GM23338 (cell line): ENCODE results near the gene TNNI3K.

Experiments
- CREB1 ChIP-seq: fragments of 250-450 bp; sonication (Bioruptor Pico); IDR thresholded peaks from 2 replicates; pipeline ENCODE4 v1.5.0; 2020; ENCODE audit warnings: low read depth, mild to moderate bottlenecking, moderate library complexity
- CTCF ChIP-seq, 2 experiments: fragments of 200-600 bp in 1 of 2; sonication (generic) in 1 of 2; conservative IDR thresholded peaks; 2 replicates each; pipeline versions ENCODE4 v1.5.1 to v1.6.1; 2016 to 2017; ENCODE audit warnings: antibody characterized with exemption in 2 of 2, low read depth in 2 of 2, mild to moderate bottlenecking in 2 of 2, moderate library complexity in 1 of 2
- EZH2 ChIP-seq: fragments of 200-600 bp; sonication (generic); IDR thresholded peaks from one replicate; pipeline ENCODE4 v1.8.0; 2017; ENCODE audit warnings: antibody characterized with exemption, mild to moderate bottlenecking, low read depth; ENCODE audit not compliant: unreplicated experiment
- EZH2phosphoT487 ChIP-seq: fragments of 200-600 bp; sonication (generic); IDR thresholded peaks from one replicate; pipeline ENCODE4 v1.8.1; 2018; ENCODE audit warnings: antibody characterized with exemption; ENCODE audit not compliant: unreplicated experiment
- JUNB ChIP-seq: IDR thresholded peaks from one replicate; pipeline ENCODE4 v1.6.1; 2016; ENCODE audit warnings: antibody characterized with exemption; ENCODE audit not compliant: unreplicated experiment
- POLR2AphosphoS5 ChIP-seq: IDR thresholded peaks from 2 replicates; pipeline ENCODE4 v1.6.1; 2016; ENCODE audit warnings: antibody characterized with exemption, low read depth
- ZNF114 ChIP-seq: fragments of 250-450 bp; sonication (Bioruptor Pico); IDR thresholded peaks from 2 replicates; pipeline ENCODE4 v1.5.0; 2020; ENCODE audit warnings: mild to moderate bottlenecking, moderate library complexity
- TF ChIP-seq, protein P1 (sequence below): IDR thresholded peaks from one replicate; pipeline ENCODE4 v1.6.1; 2018; ENCODE audit warnings: antibody characterized with exemption; ENCODE audit not compliant: unreplicated experiment

- TF ChIP-seq CTCF (conservative IDR thresholded peaks at IDR 0.05; ENCODE audit: low read depth in 2 of 2): no peak
- TF ChIP-seq, protein P1, sequence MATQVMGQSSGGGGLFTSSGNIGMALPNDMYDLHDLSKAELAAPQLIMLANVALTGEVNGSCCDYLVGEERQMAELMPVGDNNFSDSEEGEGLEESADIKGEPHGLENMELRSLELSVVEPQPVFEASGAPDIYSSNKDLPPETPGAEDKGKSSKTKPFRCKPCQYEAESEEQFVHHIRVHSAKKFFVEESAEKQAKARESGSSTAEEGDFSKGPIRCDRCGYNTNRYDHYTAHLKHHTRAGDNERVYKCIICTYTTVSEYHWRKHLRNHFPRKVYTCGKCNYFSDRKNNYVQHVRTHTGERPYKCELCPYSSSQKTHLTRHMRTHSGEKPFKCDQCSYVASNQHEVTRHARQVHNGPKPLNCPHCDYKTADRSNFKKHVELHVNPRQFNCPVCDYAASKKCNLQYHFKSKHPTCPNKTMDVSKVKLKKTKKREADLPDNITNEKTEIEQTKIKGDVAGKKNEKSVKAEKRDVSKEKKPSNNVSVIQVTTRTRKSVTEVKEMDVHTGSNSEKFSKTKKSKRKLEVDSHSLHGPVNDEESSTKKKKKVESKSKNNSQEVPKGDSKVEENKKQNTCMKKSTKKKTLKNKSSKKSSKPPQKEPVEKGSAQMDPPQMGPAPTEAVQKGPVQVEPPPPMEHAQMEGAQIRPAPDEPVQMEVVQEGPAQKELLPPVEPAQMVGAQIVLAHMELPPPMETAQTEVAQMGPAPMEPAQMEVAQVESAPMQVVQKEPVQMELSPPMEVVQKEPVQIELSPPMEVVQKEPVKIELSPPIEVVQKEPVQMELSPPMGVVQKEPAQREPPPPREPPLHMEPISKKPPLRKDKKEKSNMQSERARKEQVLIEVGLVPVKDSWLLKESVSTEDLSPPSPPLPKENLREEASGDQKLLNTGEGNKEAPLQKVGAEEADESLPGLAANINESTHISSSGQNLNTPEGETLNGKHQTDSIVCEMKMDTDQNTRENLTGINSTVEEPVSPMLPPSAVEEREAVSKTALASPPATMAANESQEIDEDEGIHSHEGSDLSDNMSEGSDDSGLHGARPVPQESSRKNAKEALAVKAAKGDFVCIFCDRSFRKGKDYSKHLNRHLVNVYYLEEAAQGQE: no peak
- no peak for TF ChIP-seq ZNF114
- no peak for TF ChIP-seq CREB1 (CRISPR knock-in tag)
- TF ChIP-seq EZH2phosphoT487: no peak
- no peak for TF ChIP-seq EZH2
- TF ChIP-seq JUNB: no peak
- no peak for TF ChIP-seq POLR2AphosphoS5
These were observed 30.8 kb downstream of the TNNI3K start for GRCh38 chr1:74266001-74266400.
